Astrocyte (in vitro differentiated cells and primary cell): Measurements from ENCODE around the gene GREB1L.

Experiments
- CTCF ChIP-seq: IDR thresholded peaks from 2 replicates; pipeline ENCODE4 v1.5.1; 2011; ENCODE audit warnings: low read depth, mild to moderate bottlenecking, inconsistent platforms, low read length, moderate library complexity; ENCODE audit not compliant: insufficient read depth
- EZH2 ChIP-seq: IDR thresholded peaks from 2 replicates; pipeline ENCODE4 v1.6.1; 2012; ENCODE audit warnings: mild to moderate bottlenecking, low read length, inconsistent platforms; ENCODE audit not compliant: insufficient read depth

- no peak for TF ChIP-seq CTCF
- no peak for TF ChIP-seq EZH2
Observed at GRCh38 chr18:21571772-21572171, 329.7 kb downstream of the GREB1L start.
